Non-pigmented ciliary epithelial cell (primary cell): Measurements from ENCODE around the gene KCNH3.
"Not testable (repeated sequence)": the region's sequence is repeated elsewhere in the genome, so short reads cannot be mapped to it uniquely, and the experiment has no call there.

Experiments
- DNase-seq: peaks from one replicate; pipeline ENCODE4 v3.0.0-alpha.2; 2010; ENCODE audit warnings: low read depth

KCNH3 gene

GRCh38 chr12:49529414-49529813 lies 9.4 kb upstream of the KCNH3 start:
- DNase-seq: no peak

DNA sequence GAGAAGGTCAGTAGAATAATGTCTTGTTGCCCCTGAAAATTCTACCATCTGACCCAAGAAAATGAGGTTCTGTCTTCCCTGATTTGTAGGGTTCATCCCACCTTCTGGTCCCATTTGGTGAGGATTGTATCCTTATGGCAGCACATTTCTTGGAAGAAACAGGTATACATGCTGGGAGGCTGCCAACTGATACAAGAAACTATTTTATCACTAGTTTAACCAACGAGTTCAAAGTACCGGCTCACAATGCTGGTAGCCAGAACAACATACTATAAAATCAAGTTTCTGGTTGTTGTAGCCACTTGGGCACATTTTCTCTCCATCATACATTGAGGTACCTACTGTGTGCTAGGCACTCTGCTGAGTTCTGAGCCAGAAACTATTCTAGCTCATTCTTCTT lies 7.1 kb upstream of the KCNH3 start:
- DNase-seq: no peak

DNA sequence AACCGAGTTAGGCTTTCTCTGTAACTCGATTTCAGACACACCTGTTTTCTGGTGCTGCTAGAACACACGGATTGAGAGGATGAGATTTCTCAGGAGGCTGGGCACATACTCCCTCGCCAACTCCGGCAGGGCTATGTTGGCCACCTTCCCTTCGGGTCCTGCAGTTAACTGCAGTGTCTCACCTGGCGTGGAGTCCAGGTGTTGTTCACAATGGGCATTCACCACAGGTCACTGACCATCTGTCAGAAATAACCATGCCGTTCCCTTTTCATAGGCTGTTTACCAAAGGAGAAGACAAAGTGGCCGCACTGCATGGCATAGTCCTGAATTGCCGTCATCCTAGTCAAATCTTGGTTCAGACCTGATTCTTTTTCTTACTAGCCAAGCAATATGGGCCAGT lies 5.5 kb upstream of the KCNH3 start:
- DNase-seq: no peak

- not testable (repeated sequence) for DNase-seq
Measured at GRCh38 chr12:49534122-49534521, 4.7 kb upstream of the KCNH3 start.

DNA sequence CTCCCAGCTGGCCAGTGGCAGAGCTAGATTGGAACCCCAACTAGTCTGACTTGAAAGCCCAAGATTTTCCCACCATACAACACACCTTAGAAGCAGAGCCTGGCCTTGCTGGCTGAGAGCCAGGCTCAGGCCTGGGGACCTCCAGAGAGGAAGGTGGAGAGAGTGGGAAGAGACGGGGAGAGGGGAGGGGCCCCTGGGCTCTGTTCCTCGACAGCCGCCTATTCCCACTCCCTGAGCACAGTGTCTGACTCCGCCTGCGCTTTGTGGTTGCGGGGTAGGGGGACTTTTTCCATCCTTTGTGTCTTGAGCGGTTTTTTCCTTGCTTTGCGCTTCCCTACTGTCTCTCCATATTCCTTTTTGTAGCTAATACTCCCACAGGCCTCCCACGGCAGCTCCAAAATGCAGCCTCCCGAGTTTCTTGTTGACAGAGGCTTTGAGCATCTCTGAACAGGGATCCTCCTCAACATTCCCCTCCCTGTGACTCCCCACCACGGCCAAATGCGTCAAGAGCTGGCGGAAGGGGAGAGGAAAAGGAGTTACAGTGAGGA lies 4.0 kb upstream of the KCNH3 start:
- DNase-seq: no peak

DNA sequence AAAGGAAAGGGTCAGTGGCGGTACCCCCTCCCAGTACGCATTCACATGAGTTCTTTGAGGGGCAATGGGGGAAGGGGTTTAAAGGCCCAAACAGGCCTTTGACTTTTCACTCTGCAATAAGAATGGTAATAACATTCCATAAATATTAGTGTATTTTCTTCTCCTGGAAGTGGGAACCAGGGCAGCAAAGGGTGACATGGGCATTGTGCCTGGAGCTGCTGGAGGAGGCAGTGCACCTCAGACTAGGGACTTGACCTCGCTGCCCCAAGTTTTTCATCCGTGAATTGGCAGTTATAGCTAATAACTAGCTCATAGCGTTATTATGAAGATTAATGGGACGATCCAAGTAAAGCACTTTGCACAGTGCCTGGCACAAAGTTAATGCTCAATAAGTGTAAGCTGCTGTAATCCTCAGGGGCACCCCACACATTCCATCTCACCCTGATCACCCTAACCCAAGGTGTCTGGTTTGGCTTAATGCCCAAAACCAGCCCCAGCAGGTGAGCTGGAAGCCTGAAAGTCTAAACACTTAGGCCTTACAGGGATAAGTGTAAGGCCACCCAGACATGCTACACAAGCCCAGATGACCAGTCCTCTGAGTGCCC lies 2.8 kb upstream of the KCNH3 start:
- no peak for DNase-seq

DNA sequence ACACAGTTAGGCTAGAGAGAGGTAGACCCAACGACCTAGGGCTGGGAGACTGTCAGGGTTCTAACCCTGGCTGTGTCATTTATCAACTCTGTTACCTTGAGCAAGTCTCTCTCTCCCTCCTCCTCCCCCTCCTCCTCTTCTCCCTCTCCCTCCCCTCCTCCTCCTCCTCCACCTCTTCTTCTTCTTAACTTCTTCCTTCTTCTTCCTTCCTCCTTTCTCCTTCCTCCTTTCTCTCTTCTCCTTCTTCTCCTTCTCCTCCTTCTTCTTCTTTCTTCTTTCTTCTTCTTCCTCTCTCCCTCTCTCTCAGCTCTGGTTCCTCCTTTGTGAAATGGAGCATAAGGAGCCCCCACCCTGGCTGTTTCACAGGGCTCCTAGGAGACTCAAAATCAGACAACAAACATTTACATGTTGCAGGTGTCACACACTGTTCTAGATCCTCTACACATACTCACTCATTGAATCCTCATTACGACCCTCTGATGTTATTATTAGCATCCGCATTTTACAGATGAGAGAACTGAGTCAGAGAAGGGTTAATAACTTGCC lies 2.2 kb upstream of the KCNH3 start:
- DNase-seq: no peak

- no peak for DNase-seq
Measured at GRCh38 chr12:49537231-49537751, 1.5 kb upstream of the KCNH3 start.

- no peak for DNase-seq
Measured at GRCh38 chr12:49537752-49538509, 899 bp upstream of the KCNH3 start.

GRCh38 chr12:49539406-49540228 lies 787 bp downstream of the KCNH3 start:
- DNase-seq: no peak

- no peak for DNase-seq
Measured at GRCh38 chr12:49540229-49541139, 1.7 kb downstream of the KCNH3 start.

- no peak for DNase-seq
Measured at GRCh38 chr12:49541140-49541861, 2.5 kb downstream of the KCNH3 start.

GRCh38 chr12:49541911-49542505 lies 3.2 kb downstream of the KCNH3 start:
- DNase-seq: no peak

GRCh38 chr12:49542592-49543160 lies 3.8 kb downstream of the KCNH3 start:
- DNase-seq: no peak

DNA sequence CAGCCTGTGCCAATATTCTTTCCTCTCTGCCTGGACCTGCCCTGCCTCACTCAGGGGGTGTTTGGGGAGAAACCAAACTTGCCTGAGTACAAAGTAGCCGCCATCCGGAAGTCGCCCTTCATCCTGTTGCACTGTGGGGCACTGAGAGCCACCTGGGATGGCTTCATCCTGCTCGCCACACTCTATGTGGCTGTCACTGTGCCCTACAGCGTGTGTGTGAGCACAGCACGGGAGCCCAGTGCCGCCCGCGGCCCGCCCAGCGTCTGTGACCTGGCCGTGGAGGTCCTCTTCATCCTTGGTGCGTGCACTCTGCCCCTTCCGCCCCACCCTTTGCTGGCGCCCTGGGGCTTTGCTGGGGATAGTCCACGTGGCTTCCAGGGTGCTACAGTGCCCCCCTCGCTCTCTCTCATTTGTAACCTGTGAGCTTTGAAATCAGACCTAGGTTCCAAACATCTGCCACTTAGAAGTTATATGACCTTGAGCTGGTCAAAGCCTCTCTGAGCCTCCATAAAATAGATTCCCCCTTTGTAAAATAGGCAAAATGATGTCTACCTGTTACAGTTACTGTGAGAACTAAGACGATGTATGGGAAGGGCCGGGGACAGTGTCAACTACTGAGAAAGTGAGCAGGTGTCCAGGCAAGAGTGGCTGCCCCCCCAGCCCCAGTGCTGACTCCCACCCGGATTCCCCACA lies 4.5 kb downstream of the KCNH3 start:
- no peak for DNase-seq

DNA sequence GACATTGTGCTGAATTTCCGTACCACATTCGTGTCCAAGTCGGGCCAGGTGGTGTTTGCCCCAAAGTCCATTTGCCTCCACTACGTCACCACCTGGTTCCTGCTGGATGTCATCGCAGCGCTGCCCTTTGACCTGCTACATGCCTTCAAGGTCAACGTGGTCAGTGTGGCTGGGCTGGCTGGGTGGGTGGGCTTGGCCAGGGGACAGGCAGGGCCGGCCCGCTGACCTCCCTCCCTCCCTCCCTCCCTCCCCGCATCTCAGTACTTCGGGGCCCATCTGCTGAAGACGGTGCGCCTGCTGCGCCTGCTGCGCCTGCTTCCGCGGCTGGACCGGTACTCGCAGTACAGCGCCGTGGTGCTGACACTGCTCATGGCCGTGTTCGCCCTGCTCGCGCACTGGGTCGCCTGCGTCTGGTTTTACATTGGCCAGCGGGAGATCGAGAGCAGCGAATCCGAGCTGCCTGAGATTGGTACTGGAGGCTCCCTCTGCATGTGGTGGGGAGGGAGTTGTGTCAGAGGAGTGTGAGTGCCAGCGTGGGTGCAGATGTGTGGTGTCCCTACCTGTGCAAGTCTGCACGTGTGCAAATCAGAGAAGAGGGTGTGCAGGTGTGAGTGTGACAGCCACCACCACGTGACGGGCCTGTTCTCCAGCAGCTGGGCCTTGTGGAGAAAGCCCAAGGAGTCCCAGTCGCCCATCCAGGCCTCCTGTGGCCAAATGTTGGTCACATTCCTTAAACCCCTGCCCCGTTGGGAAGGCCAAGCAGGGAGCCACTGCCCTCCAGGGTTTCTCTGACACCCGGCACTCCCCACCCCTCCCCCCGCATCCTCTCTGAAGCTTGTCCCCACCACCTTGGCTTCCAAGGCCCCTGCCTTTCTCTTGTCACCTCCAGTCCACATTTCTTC lies 5.3 kb downstream of the KCNH3 start:
- no peak for DNase-seq

DNA sequence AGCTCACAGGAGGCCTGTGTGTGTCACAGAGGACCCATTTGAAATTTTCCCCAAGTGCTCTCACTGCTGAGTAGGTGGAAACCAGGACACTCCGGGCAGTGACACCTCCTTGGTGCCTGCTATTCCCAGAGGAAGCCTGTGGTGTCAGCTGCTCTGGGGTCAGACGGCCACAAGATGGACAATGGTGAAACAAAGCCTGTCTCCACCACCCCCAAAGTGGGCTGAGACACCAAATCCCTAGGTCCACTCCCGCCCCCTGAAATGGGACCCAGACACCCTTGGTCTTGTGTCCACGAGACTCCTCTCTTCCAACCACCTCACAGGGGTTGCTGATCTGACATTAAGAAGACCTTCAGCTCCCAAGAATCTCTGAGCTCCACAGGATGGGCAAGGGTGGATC lies 7.0 kb downstream of the KCNH3 start:
- no peak for DNase-seq

DNA sequence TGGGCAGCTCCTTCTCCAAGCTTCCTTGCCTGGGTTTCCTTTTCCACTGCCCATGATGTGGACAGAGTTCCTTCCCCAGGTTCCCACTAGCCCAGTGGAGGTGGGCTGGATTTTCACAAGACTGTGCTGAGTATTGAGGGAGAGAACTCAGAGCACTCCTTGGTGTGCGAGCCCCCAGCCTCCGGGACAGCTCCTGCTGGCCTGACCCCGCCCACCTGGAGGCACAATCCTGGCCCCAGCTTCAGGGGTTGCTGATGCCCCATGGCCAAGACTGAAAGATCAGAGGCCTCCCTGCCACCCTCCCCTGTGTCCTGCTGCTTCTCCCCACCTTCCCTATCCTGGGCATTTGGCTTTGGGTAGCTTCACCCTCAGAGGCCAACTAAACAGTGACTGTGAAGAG lies 7.7 kb downstream of the KCNH3 start:
- no peak for DNase-seq
